Body of pancreas (tissue), 4 donors: ENCODE results near the gene SPIRE2.

Experiments
- CTCF ChIP-seq, 7 experiments: fragments of 450-650 bp in 4 of 7; fragments of 200-600 bp in 3 of 7; sonication (generic) in 3 of 7; IDR thresholded peaks; one replicate each; pipeline ENCODE4 v1.5.1; 2016 to 2019; ENCODE audit warnings: antibody characterized with exemption in 7 of 7
- POLR2A ChIP-seq, 3 donors: fragments of 450-650 bp; IDR thresholded peaks; one replicate each; pipeline ENCODE4 v1.6.1; 2016; ENCODE audit warnings: antibody characterized with exemption in 3 of 3, mild to moderate bottlenecking in 2 of 3

- no peak for TF ChIP-seq CTCF (IDR thresholded peaks at IDR 0.05)
- no peak for TF ChIP-seq POLR2A (IDR thresholded peaks at IDR 0.05)
These were observed 78.1 kb downstream of the SPIRE2 start for GRCh38 chr16:89906140-89907025.
